ENCODE measurements around the gene CD320.
A peak's percentile ranks its signal among the peaks of the same experiment; 100 is the strongest.

CD320 gene

DNA sequence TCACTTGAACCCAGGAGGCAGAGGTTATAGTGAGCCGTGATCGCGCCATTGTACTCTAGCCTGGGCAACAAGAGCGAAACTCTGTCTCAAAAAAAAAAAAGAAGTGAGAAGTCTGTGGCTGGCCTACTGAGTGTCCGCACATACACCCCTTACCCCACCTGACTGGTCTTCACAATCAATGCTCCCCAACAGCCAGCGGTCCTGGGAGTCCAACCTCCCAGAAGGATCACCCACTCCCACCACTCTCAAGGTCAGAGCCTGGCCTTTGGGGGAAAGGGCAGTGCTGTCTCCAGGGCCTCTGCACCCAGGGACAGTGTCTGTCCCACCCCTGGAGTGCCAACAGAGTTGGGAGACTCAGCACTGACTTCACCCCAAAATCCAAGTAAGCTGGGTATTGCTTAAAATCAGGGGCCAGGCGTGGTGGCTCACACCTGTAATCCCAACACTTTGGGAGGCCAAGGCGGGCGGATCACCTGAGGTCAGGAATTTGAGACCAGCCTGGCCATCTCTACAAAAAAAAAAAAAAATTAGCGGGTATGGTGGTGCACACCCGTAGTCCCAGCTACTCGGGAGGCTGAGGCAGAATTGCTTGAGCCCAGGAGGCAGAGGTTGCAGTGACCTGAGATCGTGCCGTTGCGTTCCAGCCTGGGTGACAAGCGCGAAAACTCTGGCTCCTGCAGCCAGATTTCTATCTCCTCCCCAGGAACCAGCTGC lies 2.3 kb upstream of the CD320 start:
- TF ChIP-seq, protein P1, sequence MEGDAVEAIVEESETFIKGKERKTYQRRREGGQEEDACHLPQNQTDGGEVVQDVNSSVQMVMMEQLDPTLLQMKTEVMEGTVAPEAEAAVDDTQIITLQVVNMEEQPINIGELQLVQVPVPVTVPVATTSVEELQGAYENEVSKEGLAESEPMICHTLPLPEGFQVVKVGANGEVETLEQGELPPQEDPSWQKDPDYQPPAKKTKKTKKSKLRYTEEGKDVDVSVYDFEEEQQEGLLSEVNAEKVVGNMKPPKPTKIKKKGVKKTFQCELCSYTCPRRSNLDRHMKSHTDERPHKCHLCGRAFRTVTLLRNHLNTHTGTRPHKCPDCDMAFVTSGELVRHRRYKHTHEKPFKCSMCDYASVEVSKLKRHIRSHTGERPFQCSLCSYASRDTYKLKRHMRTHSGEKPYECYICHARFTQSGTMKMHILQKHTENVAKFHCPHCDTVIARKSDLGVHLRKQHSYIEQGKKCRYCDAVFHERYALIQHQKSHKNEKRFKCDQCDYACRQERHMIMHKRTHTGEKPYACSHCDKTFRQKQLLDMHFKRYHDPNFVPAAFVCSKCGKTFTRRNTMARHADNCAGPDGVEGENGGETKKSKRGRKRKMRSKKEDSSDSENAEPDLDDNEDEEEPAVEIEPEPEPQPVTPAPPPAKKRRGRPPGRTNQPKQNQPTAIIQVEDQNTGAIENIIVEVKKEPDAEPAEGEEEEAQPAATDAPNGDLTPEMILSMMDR (conservative IDR thresholded peaks at IDR 0.05; ENCODE audit: low read length), result no peak
- DNase-seq (ENCODE audit: low read depth), result no peak
- H3K4me3 ChIP-seq (ENCODE audit: low read length), result no peak overlapping the region

DNA sequence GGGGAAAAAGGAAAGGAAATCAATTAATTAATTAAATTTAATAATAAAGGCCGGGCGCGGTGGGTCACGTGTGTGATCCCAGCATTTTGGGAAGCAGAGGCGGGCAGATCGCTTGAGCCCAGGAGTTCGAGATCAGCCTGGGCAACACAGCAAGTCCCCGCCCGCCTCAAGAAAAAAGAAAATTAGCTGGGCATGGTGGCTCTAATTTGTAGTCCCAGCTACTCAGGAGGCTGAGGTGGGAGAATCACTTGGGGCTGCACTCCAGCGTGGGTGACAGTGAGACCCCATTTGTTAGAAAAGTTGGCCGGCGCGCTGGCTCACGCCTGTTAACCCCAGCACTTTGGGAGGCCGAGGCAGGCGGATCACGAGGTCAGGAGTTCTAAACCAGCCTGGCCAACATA lies 733 bp upstream of the CD320 start:
- no peak overlapping the region for H3K4me3 ChIP-seq (ENCODE audit: low read length)
- DNase-seq (ENCODE audit: low read depth), result no peak
- TF ChIP-seq, protein P1 (conservative IDR thresholded peaks at IDR 0.05; ENCODE audit: low read length), result no peak

DNA sequence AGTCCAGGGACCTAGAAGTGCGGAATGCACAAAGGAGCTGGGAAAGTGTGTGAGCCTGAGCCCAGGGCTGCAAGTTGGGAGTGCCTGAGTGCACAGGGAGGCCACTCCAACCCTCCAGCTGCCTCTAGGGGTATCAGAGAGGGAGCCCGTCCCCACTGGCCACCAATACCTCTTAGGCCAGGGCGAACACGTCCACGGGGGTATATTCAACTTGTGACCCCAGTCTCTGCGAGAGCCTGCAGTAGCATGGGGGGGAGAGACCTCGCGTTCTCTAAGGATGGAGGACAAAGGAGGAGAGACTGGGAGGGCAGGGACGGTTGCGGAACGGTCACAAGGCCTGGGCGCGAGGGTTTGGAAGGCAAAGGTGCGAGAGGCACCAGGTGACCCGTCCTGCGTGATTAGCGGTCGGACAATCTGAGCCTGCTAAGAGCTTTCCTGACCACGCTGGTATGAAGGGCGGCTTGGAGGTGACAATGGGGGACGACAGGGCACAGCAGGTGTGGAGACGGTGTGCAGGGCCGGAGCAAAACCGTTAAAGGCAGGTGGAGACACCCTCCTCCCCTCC lies 676 bp downstream of the CD320 start:
- no peak for DNase-seq (ENCODE audit: low read depth)

DNA sequence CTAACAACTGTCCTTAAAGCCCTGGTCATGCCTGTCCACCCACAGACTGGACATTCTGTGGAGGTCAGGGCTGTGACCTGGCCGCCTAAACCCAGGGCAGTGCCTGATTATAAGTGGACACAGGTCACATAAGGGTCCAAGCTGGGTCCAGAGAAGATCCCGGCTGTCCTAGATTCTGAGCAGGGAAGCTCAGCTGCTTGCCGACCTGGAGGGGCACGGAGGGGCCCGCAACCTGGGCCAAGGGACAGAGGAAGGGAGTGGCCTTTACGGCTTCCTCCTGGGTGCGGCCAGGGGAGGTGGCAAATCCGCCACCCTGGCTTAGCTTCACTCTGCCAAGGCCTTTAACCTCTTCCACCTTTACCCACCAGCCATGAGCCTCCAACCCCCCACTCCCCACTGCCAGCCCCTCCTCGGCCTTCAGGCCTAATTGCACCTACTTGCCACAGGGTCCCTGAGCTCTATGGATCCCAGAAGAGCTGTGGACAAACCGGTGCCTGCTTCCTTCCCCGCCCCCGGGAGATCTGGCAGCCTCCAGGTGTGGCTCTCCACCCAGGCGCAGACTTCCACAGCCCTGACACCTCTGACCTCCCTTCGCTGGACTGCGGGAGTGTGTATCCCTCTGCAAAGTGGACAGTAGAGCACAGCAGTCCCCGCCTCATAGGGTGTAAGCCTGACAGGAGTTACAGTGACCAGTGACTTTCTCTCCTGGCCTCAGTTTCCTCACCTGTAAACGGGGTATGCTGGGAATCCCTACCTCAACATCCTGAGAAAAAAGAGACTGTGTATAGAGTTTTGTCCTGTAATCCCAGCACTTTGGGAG lies 1.7 kb downstream of the CD320 start:
- DNase-seq (ENCODE audit: low read depth), result no peak
- TF ChIP-seq, protein P1 (conservative IDR thresholded peaks at IDR 0.05; ENCODE audit: low read length), result no peak
- no peak overlapping the region for H3K4me3 ChIP-seq (ENCODE audit: low read length)

More for the DNA sequence above, 676 bp downstream of the CD320 start:
- TF ChIP-seq, protein P1 (conservative IDR thresholded peaks at IDR 0.05; ENCODE audit: low read length), result no peak
- peak overlapping the region; percentile 66 for H3K4me3 ChIP-seq (ENCODE audit: low read length)

DNA sequence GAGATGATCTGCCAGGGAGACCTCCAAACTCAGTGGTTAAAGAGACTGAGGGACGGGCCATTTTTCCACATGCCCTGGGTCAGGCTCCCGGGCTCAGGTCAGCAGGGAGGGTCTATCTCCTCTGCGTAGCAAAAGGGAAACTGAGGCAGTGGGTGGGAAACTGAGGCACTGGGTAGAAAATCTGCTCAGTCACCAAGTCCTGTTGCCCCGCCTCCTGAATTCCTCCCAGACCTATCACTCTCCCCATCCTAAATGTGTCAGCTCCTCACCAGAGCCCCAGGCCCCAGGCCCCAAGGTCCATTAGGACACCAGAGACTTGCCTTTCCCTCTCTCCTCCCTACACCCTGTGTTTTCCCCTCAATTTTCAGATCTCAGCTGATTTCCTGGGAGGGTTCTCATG lies 2.4 kb downstream of the CD320 start:
- TF ChIP-seq, protein P1 (conservative IDR thresholded peaks at IDR 0.05; ENCODE audit: low read length), result no peak
- H3K4me3 ChIP-seq (ENCODE audit: low read length), result no peak overlapping the region
- no peak for DNase-seq (ENCODE audit: low read depth)

DNA sequence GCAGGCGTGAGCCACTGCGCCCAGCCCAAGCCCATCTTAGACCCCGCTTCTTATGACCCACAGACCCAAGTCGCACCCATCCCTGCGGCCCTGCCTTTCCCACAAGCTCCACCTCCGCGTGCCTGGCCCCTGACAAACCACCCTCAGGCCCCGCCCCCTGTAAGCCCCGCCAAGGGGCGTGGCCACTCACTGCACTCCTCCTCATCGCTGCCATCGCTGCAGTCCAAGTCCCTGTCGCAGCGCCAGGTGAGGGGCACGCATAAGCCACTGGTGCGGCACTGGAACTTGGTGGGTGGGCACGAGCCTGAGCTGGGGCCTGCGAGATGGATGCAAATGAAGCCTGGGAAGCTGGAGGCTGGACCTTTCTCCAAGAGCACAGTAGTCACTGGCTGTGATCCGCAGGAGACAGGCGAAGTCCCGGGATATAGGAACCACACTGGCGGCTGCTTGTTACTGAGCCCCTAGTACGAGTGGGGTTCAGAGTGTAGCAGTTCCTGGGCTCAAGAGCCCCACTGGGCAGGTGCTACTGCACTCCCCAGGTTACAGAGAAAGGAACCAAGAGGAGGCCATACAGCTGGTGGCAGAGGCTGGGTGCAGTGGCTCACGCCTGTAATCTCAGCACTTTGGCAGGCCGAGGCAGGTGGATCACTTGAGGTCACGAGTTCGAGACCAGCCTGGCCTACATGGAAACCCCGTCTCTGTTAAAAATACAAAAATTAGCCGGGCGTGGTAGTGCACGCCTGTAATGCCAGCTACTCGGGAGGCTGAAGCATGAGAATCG lies 3.1 kb downstream of the CD320 start:
- DNase-seq (ENCODE audit: low read depth), result no peak
- TF ChIP-seq, protein P1 (conservative IDR thresholded peaks at IDR 0.05; ENCODE audit: low read length), result no peak

More for the DNA sequence above, 3.1 kb downstream of the CD320 start:
- H3K4me3 ChIP-seq (ENCODE audit: low read length), result no peak overlapping the region

Measured in AG10803 (cell line).